Left colon (tissue), 2 donors: ENCODE measurements around the gene TMEM59L. TPM values are rescaled to one million over a fixed set of nuclear protein-coding genes. Genes with fewer than 3 reads are reported as not detected.

Experiments
- ATAC-seq: fragments of 200-7000 bp; cut with Tn5 transposase; one replicate; pipeline ENCODE4 v1.9.1; 2020; ENCODE audit warnings: mild to moderate bottlenecking, moderate library complexity
- DNase-seq, 2 donors: peaks; one replicate each; pipeline ENCODE4 v3.0.0-alpha.2; 2020
- intact Hi-C, 2 donors: fragments of 100-400 bp; cut with DNase I in 1 of 2; cut with micrococcal nuclease in 1 of 2; formaldehyde crosslinking; loops; one replicate each; pipeline versions ENCODE4 v1.11.2 to v1.14.0; 2022; cut with DNase I, micrococcal nuclease
- total RNA-seq, 2 donors: library from RNA; stranded (reverse); fragmentation: NEBNext Ultra II Directional; extraction: Animal tissue kit (Norgen Biotek cat#: 25700); gene quantifications; one replicate each; pipeline ENCODE4 v1.2.1, GENCODE V29; 2021
- donor health status: DM: no; HTN: no; CAD: no.
- donor health status: DM: yes; HTN: yes; CAD: no.

TMEM59L gene
- total RNA-seq, 2 donors from 2014 or later, result 0.40 to 1.1 TPM

DNA sequence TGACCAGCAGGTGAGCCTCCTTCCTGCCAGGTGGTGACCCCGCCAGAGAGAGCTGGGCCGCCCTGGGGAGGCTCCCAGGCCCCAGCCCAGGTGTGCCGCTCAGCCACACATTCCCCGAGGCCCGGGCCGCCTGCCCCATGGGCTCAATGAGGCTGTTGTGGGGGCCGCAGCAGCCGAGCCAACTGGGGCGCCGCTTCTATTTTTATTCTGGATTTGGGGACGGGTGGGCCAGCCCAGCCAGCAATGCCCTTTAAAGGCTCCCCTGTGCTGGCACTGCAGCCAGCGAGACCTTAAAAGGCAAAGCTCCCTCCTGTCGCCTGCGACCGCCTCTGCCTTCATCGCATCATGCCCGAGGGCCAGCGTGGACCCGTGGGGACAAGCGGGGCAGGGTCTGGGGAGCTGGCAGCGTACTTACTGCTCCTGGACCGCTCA, 53.1 kb downstream of the TMEM59L start:
- no peak for DNase-seq
- no peak for ATAC-seq
- intact Hi-C loops, result no loop called here

DNA sequence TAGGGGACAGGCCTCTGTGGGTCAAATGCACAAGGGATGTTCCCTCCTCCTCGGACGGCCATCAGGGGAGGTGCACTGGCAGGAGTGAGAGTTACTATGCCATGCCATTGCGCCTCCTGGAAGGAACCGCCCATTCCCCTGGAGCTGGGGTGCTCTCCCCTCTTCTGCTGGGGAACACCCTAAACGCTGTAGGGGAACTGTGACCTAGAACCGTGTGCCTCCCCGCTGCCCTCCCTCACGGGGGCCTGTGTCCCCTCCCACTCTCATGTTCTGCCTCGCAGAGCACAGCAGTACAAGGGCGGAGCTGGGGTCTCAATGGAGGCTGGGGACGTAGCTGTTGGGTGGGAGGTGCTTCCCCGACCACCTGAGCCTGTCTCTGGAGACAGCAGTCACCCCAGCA, 53.6 kb downstream of the TMEM59L start:
- intact Hi-C loops, result no loop called here
- ATAC-seq (no peak), DNase-seq (no peak)

DNA sequence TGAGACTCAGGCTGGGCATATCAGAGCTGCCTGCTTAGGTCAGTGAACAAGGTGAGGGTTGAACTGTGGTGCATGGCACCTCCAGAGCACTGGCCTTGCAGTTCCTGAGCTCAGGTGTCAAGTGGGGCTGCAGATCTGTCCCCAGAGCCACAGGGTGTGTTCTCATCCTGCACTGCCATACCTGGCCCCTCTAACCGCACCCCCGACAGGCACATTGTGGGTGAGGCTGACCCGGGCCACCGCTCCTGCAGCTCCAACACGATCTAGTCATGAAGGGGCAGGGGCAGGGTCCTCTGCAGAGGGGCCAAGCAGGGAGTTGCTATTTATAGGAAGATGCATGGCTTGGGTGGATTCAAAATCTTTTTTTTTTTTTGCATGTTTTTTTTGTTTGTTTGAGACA, 54.1 kb downstream of the TMEM59L start:
- intact Hi-C loops, result no loop called here
- DNase-seq (no peak), ATAC-seq (no peak)

DNA sequence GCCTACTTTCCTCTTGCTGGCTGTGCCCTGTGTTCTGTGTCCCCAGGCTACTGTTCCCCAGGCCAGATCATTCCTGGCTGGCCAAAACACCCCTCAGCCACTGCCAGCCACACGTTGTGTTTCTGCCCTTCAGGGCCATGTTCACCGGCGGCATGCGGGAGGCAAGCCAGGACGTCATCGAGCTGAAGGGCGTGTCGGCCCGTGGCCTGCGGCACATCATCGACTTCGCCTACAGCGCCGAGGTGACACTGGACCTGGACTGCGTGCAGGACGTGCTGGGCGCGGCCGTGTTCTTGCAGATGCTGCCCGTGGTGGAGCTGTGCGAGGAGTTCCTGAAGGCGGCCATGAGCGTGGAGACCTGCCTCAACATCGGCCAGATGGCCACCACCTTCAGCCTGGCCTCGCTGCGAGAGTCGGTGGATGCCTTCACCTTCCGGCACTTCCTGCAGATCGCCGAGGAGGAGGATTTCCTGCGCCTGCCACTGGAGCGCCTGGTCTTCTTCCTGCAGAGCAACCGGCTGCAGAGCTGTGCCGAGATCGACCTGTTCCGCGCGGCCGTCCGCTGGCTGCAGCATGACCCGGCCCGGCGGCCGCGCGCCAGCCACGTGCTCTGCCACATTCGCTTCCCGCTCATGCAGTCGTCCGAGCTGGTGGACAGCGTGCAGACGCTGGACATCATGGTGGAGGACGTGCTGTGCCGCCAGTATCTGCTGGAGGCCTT, 55.0 kb downstream of the TMEM59L start:
- DNase-seq (no peak), ATAC-seq (no peak)
- intact Hi-C loops, result no loop called here

DNA sequence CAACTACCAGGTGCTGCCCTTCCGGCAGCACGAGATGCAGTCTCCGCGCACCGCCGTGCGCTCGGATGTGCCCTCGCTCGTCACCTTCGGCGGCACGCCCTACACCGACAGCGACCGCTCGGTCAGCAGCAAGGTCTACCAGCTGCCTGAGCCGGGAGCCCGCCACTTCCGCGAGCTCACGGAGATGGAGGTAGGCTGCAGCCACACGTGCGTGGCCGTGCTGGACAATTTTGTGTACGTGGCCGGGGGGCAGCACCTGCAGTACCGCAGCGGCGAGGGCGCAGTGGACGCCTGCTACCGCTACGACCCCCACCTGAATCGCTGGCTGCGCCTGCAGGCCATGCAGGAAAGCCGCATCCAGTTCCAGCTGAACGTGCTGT, 55.6 kb downstream of the TMEM59L start:
- no peak for DNase-seq
- ATAC-seq, result no peak
- intact Hi-C loops, result no loop called here

DNA sequence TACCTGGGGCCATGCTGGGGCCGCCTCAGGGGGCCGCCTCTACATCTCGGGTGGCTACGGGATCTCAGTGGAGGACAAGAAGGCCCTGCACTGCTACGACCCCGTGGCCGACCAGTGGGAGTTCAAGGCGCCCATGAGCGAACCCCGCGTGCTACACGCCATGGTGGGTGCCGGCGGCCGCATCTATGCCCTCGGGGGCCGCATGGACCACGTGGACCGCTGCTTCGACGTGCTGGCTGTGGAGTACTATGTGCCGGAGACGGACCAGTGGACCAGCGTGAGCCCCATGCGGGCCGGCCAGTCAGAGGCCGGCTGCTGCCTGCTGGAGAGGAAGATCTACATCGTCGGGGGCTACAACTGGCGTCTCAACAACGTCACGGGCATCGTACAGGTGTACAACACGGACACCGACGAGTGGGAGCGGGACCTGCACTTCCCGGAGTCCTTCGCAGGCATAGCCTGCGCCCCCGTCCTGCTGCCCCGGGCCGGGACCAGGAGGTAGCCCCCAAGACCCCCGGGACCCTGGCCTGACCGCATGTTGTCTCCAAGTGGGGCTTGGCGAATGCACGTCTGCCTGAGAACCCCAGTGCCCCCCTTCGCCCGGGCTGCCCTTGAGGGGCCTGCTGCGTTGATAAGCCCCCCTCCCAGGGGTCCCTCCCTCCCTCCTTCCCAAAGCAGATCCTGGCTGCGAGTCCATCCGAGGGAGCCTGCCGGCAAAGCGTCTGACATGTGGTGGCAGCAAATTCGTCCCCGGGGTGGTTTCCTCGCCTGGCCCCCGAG, 56.3 kb downstream of the TMEM59L start:
- intact Hi-C loops, result no loop called here
- DNase-seq (no peak), ATAC-seq (no peak)

DNA sequence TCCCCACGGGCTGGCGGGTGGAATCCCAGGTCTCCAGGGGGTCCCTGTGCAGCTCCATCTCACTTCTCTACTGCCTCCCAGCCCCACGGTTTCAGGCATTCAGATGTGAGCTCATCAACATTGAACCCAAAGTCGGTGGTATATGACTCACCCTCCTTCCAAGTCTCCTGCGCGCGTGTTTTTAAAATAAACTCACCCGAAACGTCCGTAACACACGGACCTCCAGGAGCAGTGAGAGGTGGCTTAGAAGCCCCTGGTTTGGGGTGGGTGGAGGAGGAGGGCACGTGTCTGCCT, 56.8 kb downstream of the TMEM59L start:
- ATAC-seq, result no peak

DNA sequence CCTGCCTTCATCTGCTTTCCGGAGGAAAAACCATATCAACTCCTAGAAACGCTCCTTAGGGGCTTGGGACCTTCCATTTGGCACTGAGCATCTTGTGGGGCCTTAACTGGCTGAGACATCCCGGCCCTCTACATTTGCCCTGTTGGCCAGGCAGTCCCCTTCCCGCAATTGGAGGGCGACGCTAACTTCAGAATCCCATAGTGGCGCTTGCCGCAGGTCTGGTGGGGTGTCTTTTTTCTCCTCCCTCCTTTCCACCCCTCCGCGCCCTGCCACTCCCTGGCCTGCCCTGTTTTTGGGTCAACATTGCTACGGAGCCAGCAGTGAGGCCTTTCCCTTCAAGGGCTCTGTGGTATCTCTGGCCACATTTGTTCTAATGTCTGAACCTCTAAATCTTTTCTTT, 57.2 kb downstream of the TMEM59L start:
- intact Hi-C loops, result no loop called here
- DNase-seq (no peak), ATAC-seq (no peak)

More for the DNA sequence above, 56.8 kb downstream of the TMEM59L start:
- intact Hi-C loops, result no loop called here
- no peak for DNase-seq

DNA sequence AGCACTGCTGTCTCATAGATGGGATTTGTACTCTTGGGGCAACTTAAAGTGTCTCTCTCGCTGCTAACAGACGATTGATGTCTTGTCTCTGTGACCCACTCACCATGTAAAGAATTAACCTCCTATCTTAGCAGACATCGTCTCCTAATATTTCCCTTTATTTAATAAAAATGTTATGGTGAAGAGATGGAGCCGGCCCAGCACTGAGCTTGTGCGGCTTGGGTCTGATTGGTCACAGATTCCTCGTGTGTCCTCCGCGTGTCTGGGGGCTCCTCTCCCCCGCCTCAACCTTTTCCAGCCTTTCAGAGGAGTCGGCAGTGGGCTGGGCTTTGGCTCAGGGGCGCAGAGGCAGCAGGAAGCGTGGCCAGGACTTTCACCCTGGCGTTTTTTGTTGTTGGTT, 57.6 kb downstream of the TMEM59L start:
- intact Hi-C loops, result no loop called here
- no peak for ATAC-seq
- DNase-seq, result no peak

Other genes with a start within 250 kb of the TMEM59L start
- gene GDF15, start 226.7 kb upstream of the TMEM59L start, total RNA-seq, result 10 to 100 TPM; 32.2 to 87.6 TPM
- 1 to 10 TPM in 1 of 2 donors, under 1 TPM in 1; 0.79 to 5.1 TPM for gene LRRC25, start 215.2 kb upstream of the TMEM59L start, total RNA-seq
- 10 to 100 TPM; 37.4 to 50.7 TPM for gene SSBP4, start 193.5 kb upstream of the TMEM59L start, total RNA-seq
- 10 to 100 TPM; 14.1 to 15.1 TPM for gene ISYNA1, start 174.7 kb upstream of the TMEM59L start, total RNA-seq
- gene ELL, start 90.8 kb upstream of the TMEM59L start, total RNA-seq, result 10 to 100 TPM; 18.1 to 19.1 TPM
- 100 to 1,000 TPM; 174 to 197 TPM for gene FKBP8, start 69.3 kb upstream of the TMEM59L start, total RNA-seq
- 10 to 100 TPM; 63.7 to 72.4 TPM for gene KXD1, start 55.0 kb upstream of the TMEM59L start, total RNA-seq
- 100 to 1,000 TPM; 798 to 822 TPM for gene UBA52, start 41.0 kb upstream of the TMEM59L start, total RNA-seq
- gene REX1BD, start 24.1 kb upstream of the TMEM59L start, total RNA-seq, result 10 to 100 TPM; 49.2 to 53.4 TPM
- 1 to 10 TPM; 1.3 to 2.4 TPM for gene CRLF1, start 6.1 kb upstream of the TMEM59L start, total RNA-seq
- 10 to 100 TPM in 1 of 2 donors, 1 to 10 TPM in 1; 8.5 to 10.1 TPM for gene KLHL26, start 24.2 kb downstream of the TMEM59L start, total RNA-seq
- 10 to 100 TPM; 10.2 TPM for gene CRTC1, start 70.8 kb downstream of the TMEM59L start, total RNA-seq
- gene COMP, start 178.4 kb downstream of the TMEM59L start, total RNA-seq, result not detected
- 10 to 100 TPM; 67.6 to 81.8 TPM for gene UPF1, start 219.1 kb downstream of the TMEM59L start, total RNA-seq